Body of pancreas (tissue), 4 donors: Measurements from ENCODE around the gene PWWP2B.

Source experiments
- CTCF ChIP-seq, 7 experiments: fragments of 450-650 bp in 4 of 7; fragments of 200-600 bp in 3 of 7; sonication (generic) in 3 of 7; IDR thresholded peaks; one replicate each; pipeline ENCODE4 v1.5.1; 2016 to 2019; ENCODE audit warnings: antibody characterized with exemption in 7 of 7
- POLR2A ChIP-seq, 3 donors: fragments of 450-650 bp; IDR thresholded peaks; one replicate each; pipeline ENCODE4 v1.6.1; 2016; ENCODE audit warnings: antibody characterized with exemption in 3 of 3, mild to moderate bottlenecking in 2 of 3

DNA sequence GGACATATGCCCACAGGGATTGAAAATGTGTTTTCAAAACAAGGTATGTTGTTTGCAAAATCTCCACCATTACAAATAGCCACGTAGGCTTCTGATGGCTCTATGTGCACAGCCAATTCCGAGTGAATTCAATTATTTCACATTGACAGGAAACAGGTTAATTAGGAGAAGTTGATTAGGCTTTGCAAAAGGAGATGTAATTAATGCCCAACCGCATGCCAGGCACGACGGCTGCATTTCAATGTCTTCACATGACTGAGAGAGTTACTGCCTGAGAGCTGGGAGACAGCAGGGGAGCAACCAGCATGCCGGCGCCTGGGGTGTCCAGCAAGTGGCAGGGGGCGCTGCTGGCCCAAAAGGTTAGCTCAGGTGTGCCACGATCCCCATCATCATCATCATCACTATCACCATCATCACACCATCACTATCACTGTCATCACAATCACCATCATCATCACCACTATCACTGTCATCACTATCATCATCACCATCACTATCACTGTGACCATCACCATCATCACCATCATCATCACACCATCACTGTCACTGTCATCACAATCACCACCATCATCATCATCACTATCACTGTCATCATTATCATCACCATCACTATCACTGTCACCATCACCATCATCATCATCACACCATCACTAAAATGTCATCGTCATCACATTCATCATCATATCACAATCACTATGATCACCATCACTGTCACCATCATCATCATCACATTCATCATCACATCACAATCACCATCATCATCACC lies 30.2 kb downstream of the PWWP2B start:
- TF ChIP-seq CTCF (IDR thresholded peaks at IDR 0.05) (no peak), POLR2A (IDR thresholded peaks at IDR 0.05) (no peak)
